ENCODE measurements around the gene SYN1. TPM values are rescaled to one million over a fixed set of nuclear protein-coding genes. Genes with fewer than 3 reads are reported as not detected.

The SYN1 gene
- total RNA-seq, 1 donor from 2014 or later, result 0.12 TPM

GRCh38 chrX:47634871-47635575 is 15.4 kb upstream of the SYN1 start:
- no peak for DNase-seq (ENCODE audit: low read depth)
- no peak for TF ChIP-seq CTCF (conservative IDR thresholded peaks at IDR 0.05; ENCODE audit: low read depth, low read length)
- H3K4me3 ChIP-seq (ENCODE audit: low read depth, low read length), result no peak overlapping the region

GRCh38 chrX:47633689-47634590 is 14.3 kb upstream of the SYN1 start:
- no peak for DNase-seq (ENCODE audit: low read depth)
- no peak for TF ChIP-seq CTCF (conservative IDR thresholded peaks at IDR 0.05; ENCODE audit: low read depth, low read length)
- H3K4me3 ChIP-seq (ENCODE audit: low read depth, low read length), result no peak overlapping the region

- no peak for TF ChIP-seq CTCF (conservative IDR thresholded peaks at IDR 0.05; ENCODE audit: low read depth, low read length)
Measured at GRCh38 chrX:47632666-47633065, 13.0 kb upstream of the SYN1 start.

GRCh38 chrX:47631676-47632075 is 12.0 kb upstream of the SYN1 start:
- no peak for DNase-seq (ENCODE audit: low read depth)
- no peak for TF ChIP-seq CTCF (conservative IDR thresholded peaks at IDR 0.05; ENCODE audit: low read depth, low read length)
- no peak overlapping the region for H3K4me3 ChIP-seq (ENCODE audit: low read depth, low read length)

More at GRCh38 chrX:47632666-47633065, 13.0 kb upstream of the SYN1 start:
- H3K4me3 ChIP-seq (ENCODE audit: low read depth, low read length), result no peak overlapping the region
- DNase-seq (ENCODE audit: low read depth), result no peak

- TF ChIP-seq CTCF (conservative IDR thresholded peaks at IDR 0.05; ENCODE audit: low read depth, low read length), result no peak
- no peak within 1 kb of the TSS for H3K4me3 ChIP-seq (ENCODE audit: low read depth, low read length)
- DNase-seq (ENCODE audit: low read depth), result no peak
Measured at GRCh38 chrX:47629419-47630200, 10.0 kb upstream of the SYN1 start, which contains the start of gene CFP. CFP (minus strand) TSS chrX:47629930; CDS start chrX:47629844, 86 bp downstream.

- peak; percentile 48 for TF ChIP-seq CTCF (conservative IDR thresholded peaks at IDR 0.05; ENCODE audit: low read depth, low read length)
- no peak for DNase-seq (ENCODE audit: low read depth)
- H3K4me3 ChIP-seq (ENCODE audit: low read depth, low read length), result no peak overlapping the region
Measured at GRCh38 chrX:47628982-47629381, 9.3 kb upstream of the SYN1 start.
